Coronary artery (tissue), 2 donors: ENCODE results near the gene PITPNB.

Experiments used
- DNase-seq: peaks from one replicate; pipeline ENCODE4 v3.0.0-alpha.2; 2017; ENCODE audit warnings: low spot score
- H3K27ac ChIP-seq, 2 donors: fragments of 200-600 bp; sonication (generic); one replicate each; pipeline ENCODE4 v1.5.1; 2016 to 2019
- H3K4me3 ChIP-seq: fragments of 200-600 bp; sonication (generic); 2 replicates; pipeline ENCODE4 v1.5.1; 2016; ENCODE audit warnings: mild to moderate bottlenecking, moderate library complexity
- TF ChIP-seq, protein P1 (sequence below): fragments of 200-600 bp; sonication (generic); IDR thresholded peaks from one replicate; pipeline ENCODE4 v1.5.1; 2019; ENCODE audit warnings: antibody characterized with exemption

PITPNB gene

DNA sequence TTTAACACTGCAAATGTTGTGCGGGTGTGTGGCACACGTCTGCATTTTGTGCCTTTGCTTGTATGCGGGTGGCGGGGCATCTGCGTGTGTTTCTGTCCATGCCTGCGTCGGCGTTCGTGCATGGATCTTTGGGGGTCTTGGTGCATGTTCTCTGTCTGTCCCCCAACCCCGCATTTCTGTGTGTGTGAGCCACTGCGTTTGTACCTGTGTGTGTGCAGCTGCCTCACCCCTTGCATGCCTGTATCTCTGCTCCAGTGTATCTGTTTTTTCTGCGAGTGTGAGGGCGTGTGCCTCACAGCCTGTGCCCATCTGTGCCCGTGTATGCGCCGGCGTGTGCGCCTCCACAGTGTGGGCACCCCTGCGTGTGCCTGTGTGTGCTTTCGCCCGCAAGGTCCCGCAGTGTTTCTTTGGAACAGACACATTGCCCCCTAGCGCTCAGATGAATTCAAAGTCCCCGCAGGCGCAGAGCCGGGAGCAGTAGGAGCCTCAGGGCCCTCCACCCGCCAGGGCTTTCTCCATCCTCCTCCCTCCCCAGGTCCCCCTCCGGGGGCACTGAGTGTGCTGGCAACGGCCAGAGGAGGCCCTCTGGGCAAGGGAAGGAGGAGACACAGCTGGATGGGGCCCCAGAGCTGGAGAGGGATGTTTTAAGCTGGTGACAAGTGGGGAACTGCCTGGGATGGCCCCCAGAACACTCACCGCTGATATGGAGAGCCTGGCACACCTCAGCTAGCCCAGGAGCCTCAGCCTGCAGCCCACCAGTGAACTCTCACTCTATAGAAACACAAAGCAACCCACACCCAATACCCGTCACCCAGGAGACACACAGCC is 114.4 kb downstream of the PITPNB start:
- TF ChIP-seq, protein P1, sequence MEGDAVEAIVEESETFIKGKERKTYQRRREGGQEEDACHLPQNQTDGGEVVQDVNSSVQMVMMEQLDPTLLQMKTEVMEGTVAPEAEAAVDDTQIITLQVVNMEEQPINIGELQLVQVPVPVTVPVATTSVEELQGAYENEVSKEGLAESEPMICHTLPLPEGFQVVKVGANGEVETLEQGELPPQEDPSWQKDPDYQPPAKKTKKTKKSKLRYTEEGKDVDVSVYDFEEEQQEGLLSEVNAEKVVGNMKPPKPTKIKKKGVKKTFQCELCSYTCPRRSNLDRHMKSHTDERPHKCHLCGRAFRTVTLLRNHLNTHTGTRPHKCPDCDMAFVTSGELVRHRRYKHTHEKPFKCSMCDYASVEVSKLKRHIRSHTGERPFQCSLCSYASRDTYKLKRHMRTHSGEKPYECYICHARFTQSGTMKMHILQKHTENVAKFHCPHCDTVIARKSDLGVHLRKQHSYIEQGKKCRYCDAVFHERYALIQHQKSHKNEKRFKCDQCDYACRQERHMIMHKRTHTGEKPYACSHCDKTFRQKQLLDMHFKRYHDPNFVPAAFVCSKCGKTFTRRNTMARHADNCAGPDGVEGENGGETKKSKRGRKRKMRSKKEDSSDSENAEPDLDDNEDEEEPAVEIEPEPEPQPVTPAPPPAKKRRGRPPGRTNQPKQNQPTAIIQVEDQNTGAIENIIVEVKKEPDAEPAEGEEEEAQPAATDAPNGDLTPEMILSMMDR, result peak; percentile 65
- peak overlapping the region; percentile 22 for H3K4me3 ChIP-seq
- no peak overlapping the region for H3K27ac ChIP-seq
- no peak for DNase-seq

DNA sequence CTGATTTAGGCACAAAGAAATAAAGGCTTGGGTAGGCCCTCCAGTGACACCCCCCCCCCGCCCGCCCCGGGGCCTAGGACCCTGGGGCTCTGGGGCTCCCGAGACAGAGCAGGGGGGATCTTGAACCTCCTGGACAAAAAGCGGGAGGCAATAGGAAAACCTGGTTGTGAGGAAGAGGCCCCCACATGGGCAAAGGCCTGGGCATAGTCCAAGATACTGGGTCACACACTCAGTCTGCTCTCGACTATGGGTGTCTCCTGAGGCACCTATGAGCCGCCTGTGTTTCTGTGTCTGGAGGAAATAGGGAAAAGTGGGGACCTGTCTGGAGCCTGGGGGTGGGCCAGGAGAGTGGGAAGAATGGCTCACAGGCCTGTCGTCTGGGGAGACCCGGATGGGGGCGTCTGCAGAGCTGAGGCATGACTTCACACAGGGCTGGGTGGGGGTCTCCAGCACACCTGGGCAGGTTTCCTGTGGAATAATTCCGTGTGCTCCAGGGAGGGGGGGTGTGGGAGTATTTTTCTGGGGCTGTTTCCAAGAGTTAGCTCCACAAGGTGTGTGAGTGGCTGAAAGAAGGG is 115.1 kb downstream of the PITPNB start:
- no peak overlapping the region for H3K4me3 ChIP-seq
- TF ChIP-seq, protein P1, result no peak
- H3K27ac ChIP-seq, result no peak overlapping the region
- no peak for DNase-seq

DNA sequence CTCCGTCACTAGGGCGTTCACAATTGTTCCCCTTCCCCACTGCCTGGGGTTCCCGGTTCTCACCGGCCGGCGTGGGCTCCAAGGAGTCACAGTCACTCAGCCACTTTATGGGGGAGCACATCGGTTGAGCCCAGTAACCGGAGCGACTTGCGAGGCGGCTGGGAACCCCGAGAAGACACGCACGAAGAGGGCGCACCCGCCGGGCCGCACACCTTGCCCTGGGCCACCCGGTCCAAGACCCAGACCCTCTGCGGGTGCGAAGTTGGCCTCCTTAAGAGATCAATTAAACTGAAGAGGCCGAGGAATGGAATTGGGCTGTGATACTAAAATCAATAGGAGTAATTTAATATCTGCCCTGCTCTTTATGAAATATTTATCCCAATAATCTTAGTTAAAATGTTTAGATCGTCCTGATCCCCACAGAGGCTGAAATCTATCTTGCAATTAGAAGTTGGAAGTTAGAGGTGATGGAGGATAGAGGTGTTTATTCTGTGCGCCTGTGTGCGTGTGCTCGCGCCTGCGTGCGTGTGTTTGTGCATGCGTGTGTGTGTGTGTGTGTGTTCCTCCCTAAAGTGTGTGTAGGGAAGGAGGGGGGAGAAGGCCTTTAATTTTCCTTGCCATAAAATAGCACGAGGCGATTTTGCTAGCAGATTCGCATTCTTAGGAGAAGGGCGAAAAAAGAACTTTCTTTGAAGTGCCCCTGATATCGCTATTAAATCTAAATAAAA is 116.5 kb downstream of the PITPNB start:
- Histone ChIP-seq H3K27ac (peak overlapping the region; percentile 94 to 98), H3K4me3 (peak overlapping the region; percentile 98)
- DNase-seq, result no peak
- TF ChIP-seq, protein P1, result no peak
